Retinal pigment epithelial cell (primary cell): ENCODE results near the gene SHISA5.
"Not testable (repeated sequence)": the region's sequence is repeated elsewhere in the genome, so short reads cannot be mapped to it uniquely, and the experiment has no call there.

Experiments used
- DNase-seq: peaks from one replicate; pipeline ENCODE4 v3.0.0-alpha.2; 2010; ENCODE audit warnings: low read depth
- H3K4me3 ChIP-seq: 2 replicates; pipeline ENCODE4 v1.5.1; 2011; ENCODE audit warnings: mild to moderate bottlenecking, low read length, control low read depth, moderate library complexity
- TF ChIP-seq, protein P1 (sequence below): conservative IDR thresholded peaks from 2 replicates; pipeline ENCODE4 v1.5.1; 2011; ENCODE audit warnings: low read depth, low read length, control low read depth, inconsistent platforms

The SHISA5 gene, protein sequence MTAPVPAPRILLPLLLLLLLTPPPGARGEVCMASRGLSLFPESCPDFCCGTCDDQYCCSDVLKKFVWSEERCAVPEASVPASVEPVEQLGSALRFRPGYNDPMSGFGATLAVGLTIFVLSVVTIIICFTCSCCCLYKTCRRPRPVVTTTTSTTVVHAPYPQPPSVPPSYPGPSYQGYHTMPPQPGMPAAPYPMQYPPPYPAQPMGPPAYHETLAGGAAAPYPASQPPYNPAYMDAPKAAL

DNA sequence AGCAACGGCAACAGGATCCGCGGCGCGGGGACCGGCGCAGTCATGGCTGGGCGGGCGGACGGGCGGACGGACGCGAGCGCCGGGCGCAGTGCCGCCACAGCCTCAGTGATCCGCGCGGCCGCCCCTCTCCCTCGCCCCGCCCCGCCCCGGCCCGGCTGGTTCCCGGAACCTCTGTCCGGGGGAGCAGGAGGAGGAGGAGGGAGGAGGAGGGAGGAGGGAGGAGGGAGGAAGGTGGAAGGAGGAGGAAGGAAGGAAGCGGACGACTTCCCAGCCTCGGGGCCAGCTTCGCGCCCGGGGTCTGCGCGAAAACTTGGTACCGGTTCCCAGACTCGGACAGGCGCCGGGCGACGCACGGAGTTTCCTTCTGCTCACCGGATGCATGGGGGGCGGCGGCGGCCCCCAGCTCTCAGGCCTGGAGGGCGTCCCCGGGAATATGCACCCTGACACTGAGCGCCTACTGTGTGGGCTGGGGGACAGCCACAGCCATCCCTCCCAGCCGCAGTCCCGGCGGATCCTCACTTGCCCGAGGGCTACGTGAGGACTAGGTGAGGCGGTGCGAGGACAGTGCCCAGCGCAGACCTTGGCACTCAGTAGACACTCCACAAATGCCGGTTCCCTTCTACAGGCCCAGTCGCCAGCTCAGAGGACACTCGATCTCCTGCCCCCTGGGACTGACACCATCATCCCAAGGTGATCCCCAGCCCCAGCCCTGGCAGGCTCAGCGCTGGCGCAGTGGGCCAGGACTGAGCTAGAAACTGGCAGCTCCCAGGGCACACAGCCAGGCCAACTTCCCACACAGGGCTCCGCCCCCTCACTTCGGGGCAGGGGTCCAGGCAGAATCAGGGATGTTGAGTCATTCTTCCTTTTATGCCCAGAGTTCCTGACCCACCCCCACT is at the start of gene SHISA5:
TSS of gene SHISA5 (minus strand) at position 124 of the 896 bp plus-strand sequence. CDS start at position 44, 80 bp downstream.
- no peak for DNase-seq
- TF ChIP-seq, protein P1, sequence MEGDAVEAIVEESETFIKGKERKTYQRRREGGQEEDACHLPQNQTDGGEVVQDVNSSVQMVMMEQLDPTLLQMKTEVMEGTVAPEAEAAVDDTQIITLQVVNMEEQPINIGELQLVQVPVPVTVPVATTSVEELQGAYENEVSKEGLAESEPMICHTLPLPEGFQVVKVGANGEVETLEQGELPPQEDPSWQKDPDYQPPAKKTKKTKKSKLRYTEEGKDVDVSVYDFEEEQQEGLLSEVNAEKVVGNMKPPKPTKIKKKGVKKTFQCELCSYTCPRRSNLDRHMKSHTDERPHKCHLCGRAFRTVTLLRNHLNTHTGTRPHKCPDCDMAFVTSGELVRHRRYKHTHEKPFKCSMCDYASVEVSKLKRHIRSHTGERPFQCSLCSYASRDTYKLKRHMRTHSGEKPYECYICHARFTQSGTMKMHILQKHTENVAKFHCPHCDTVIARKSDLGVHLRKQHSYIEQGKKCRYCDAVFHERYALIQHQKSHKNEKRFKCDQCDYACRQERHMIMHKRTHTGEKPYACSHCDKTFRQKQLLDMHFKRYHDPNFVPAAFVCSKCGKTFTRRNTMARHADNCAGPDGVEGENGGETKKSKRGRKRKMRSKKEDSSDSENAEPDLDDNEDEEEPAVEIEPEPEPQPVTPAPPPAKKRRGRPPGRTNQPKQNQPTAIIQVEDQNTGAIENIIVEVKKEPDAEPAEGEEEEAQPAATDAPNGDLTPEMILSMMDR, result no peak
- H3K4me3 ChIP-seq, result peak within 1 kb of the TSS; percentile 75

DNA sequence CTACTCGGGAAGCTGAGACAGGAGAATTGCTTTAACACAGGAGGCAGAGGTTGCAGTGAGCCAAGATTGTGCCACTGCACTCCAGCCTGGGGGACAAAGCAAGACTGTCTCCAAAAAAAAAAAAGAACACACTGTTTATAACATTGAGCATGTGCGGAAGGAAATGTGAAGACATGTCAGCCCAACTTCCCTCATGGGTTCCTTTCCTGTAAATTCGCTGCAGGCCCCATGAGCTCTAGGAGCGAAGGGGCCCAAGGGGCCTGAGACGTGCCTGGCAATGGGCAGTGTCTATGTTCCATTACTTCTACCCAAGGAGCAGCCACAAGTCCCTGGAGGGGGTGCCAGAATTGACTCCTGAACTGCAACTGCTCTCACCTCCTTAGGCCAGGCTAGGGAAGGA is 49.4 kb upstream of the SHISA5 start:
- DNase-seq, result no peak
- TF ChIP-seq, protein P1, result no peak
- no peak overlapping the region for H3K4me3 ChIP-seq

DNA sequence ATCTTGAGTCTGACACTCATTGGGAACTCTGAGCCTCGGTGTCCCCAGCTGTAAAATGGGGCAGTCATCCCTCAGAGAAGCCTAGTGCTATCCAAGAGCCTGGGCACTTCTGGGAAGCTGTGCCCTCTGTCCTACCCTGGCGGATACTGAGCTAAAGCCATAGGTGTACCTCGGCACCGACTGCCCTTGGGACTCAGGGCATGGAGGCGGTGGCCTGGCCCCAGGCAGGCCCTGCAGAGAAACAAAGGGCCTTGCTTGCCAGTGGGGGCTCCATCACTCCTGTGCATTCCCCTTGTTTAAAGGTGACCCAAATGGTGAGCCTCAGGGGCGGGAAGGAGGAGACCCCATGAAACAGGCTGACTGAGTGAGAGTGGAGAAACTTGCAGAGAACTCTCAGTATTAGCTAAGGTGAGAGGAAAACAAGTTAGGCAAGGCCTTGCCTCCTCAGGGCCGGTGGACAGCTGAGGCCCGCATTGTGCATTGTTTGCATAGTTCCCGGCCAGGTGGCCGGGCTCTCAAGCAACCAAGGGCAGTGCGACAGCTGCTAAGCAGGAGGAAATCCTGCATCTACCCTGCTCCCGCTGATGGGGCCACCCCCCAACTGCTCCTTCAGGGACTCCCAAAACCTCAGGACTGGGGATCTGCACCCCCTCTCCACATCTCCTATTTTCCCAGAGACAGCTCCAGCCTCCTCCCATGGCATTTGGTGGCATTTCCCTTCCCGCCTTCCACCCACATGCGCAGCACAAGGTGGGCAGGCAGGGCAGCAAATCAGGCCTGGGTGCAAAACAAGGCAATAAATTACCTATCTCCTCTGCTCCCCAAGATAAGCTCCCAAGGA is 48.4 kb upstream of the SHISA5 start:
- TF ChIP-seq, protein P1, result no peak
- no peak overlapping the region for H3K4me3 ChIP-seq
- DNase-seq, result no peak

DNA sequence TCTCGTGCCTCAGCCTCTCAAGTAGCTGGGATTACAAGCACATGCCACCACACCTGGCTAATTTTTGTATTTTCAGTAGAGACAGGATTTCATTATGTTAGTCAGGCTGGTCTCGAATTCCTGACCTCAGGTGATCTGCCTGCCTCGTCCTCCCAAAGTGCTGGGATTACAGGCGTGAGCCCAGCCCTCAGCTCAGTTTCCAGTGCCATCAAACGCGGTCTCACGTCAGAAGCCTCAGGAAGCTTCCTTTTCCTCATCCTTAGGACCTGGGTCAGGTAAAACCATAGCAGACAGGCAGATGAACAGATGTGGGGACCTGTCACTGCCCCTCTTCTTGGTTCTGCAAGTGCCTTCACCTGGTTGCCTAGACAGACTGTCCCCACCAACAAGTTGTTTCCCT is 47.7 kb upstream of the SHISA5 start:
- DNase-seq, H3K4me3 ChIP-seq: not testable (repeated sequence)

DNA sequence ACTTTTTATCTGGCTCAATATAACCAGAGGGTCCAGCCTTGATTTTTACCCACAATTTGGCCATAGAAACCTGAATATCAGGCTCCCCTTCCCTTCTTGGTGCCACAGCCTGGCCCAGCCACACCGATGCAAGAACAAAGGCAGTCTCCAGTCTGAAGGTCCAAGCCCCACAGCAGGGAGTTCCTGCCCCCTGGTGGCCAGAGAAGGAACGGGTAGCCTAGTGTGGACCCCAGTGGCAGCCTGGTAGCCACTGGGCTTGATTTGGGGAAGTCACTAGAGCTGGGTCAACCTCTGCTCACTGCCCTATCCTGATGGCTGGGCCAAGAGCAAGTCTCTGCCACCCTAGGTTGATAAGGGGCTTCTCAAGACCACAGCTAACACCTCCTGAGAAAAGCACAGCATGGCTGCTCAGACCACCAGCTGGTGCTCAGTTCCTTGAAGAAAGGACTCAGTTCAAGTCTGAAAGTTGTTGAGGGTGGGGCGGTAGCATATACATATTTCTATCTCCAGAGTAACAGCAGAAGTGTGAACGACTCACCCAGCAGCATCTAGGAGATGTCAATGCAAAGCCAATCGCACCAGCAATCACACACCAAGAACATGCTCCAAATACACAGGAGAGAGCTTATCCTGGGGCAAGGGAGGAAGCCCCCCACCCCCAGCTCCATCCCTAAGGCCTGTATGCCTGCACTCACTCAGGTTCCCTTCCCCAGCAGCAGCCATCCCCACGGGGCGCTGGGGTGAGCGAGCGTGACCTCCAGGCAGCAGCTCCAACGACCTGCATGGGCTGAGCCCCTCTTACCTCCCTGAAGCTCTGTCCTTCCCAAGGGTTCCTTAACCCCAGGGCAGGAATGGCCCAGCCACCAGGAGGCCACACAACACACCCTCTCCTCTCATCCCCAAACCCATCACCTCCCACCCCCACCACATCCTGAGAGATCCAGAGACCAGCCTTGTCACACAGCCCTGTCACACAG is 45.0 kb upstream of the SHISA5 start:
- TF ChIP-seq, protein P1, result peak; percentile 97
- DNase-seq, result no peak
- no peak overlapping the region for H3K4me3 ChIP-seq

DNA sequence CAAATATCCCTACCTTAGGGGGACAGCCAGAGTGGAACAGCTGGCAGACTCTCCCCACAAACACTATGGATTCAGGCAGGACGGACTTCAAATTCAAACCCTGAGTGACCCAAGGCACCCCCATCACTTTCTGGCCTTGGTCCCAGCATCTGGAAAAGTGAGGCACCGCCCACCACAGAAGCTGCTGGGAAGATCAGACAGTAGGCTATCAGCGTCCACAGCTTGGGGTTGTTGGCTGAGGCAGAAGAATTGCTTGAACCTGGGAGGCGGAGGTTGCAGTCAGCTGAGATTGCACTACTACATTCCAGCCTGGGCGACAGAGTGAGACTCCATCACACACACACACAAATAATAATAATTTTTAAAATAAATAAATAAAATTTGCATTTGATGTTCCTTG is 44.2 kb upstream of the SHISA5 start:
- no peak overlapping the region for H3K4me3 ChIP-seq
- TF ChIP-seq, protein P1, result no peak
- no peak for DNase-seq
